HepG2 (cell line): ENCODE data around the gene PHB1. TPM values are rescaled to one million over a fixed set of nuclear protein-coding genes. Genes with fewer than 3 reads are reported as not detected.

ENCODE experiments used
- CCDC6 ChIP-seq: sonication (generic); formaldehyde crosslinking; IDR thresholded peaks from 2 replicates; pipeline ENCODE4 v1.8.1; 2022; ENCODE audit warnings: mild to moderate bottlenecking, missing genetic modification reagents, moderate library complexity
- ELF3 ChIP-seq: IDR thresholded peaks from 2 replicates; pipeline ENCODE4 v1.6.1; 2016; ENCODE audit warnings: missing genetic modification reagents, missing compliant biosample characterization
- JUND ChIP-seq: sonication (generic); formaldehyde crosslinking; IDR thresholded peaks from 2 replicates; pipeline ENCODE4 v1.8.0; 2022; ENCODE audit warnings: mild to moderate bottlenecking, missing genetic modification reagents
- KAT8 ChIP-seq: IDR thresholded peaks from 2 replicates; pipeline ENCODE4 v1.6.1; 2016; ENCODE audit warnings: missing genetic modification reagents, missing compliant biosample characterization
- KLF12 ChIP-seq: sonication (generic); formaldehyde crosslinking; IDR thresholded peaks from 2 replicates; pipeline ENCODE4 v1.4.0; 2020; ENCODE audit warnings: missing genetic modification reagents, borderline replicate concordance
- NCOA2 ChIP-seq: sonication (generic); formaldehyde crosslinking; IDR thresholded peaks from 2 replicates; pipeline ENCODE4 v1.8.0; 2022; ENCODE audit warnings: inconsistent platforms
- PITX1 ChIP-seq: sonication (generic); formaldehyde crosslinking; IDR thresholded peaks from 2 replicates; pipeline ENCODE4 v1.5.1; 2020; ENCODE audit warnings: mild to moderate bottlenecking, missing genetic modification reagents
- REXO4 ChIP-seq: sonication (generic); formaldehyde crosslinking; IDR thresholded peaks from 2 replicates; pipeline ENCODE4 v1.8.0; 2022; ENCODE audit warnings: missing genetic modification reagents, mild to moderate bottlenecking, borderline replicate concordance
- RORA ChIP-seq: sonication (generic); formaldehyde crosslinking; IDR thresholded peaks from 2 replicates; pipeline ENCODE4 v1.5.0; 2020; ENCODE audit warnings: mild to moderate bottlenecking, missing genetic modification reagents, moderate library complexity
- RXRB ChIP-seq: IDR thresholded peaks from 2 replicates; pipeline ENCODE4 v1.6.1; 2016; ENCODE audit warnings: borderline replicate concordance, missing genetic modification reagents, missing compliant biosample characterization
- SOX13 ChIP-seq, 3 experiments: fragments of 450-650 bp in 1 of 3; sonication (generic) in 1 of 3; formaldehyde crosslinking in 1 of 3; IDR thresholded peaks in 2 of 3; conservative IDR thresholded peaks in 1 of 3; 2 replicates each; pipeline versions ENCODE4 v1.5.0 to v1.6.1; 2016 to 2020; ENCODE audit warnings: antibody characterized with exemption in 1 of 3, mild to moderate bottlenecking in 1 of 3, missing compliant biosample characterization in 1 of 3, missing genetic modification reagents in 1 of 3, moderate library complexity in 1 of 3
- SP5 ChIP-seq: IDR thresholded peaks from 2 replicates; pipeline ENCODE4 v1.6.1; 2016; ENCODE audit warnings: low read depth, borderline replicate concordance
- SSRP1 ChIP-seq: IDR thresholded peaks from 2 replicates; pipeline ENCODE4 v1.6.1; 2016; ENCODE audit warnings: control low read depth
- TGIF2 ChIP-seq: IDR thresholded peaks from 2 replicates; pipeline ENCODE4 v1.6.1; 2016; ENCODE audit warnings: control low read depth, missing compliant biosample characterization
- XRCC5 ChIP-seq: fragments of 200-400 bp; formaldehyde crosslinking; optimal IDR thresholded peaks from 2 replicates; pipeline ENCODE3; 2017; ENCODE audit warnings: mild to moderate bottlenecking, low read length
- YEATS4 ChIP-seq: sonication (generic); formaldehyde crosslinking; IDR thresholded peaks from 2 replicates; pipeline ENCODE4 v1.4.0; 2020; ENCODE audit warnings: missing genetic modification reagents, borderline replicate concordance
- ZBTB42 ChIP-seq: sonication (generic); formaldehyde crosslinking; IDR thresholded peaks from 2 replicates; pipeline ENCODE4 v1.5.0; 2020; ENCODE audit warnings: mild to moderate bottlenecking, missing genetic modification reagents
- ZBTB7B ChIP-seq: sonication (generic); formaldehyde crosslinking; IDR thresholded peaks from 2 replicates; pipeline ENCODE4 v1.4.0; 2020; ENCODE audit warnings: missing genetic modification reagents
- ZNF224 ChIP-seq: sonication (generic); formaldehyde crosslinking; IDR thresholded peaks from 2 replicates; pipeline ENCODE4 v1.5.0; 2020; ENCODE audit warnings: mild to moderate bottlenecking, missing genetic modification reagents
- ZNF274 ChIP-seq: sonication (generic); formaldehyde crosslinking; IDR thresholded peaks from 2 replicates; pipeline ENCODE4 v1.5.1; 2020; ENCODE audit warnings: mild to moderate bottlenecking, missing genetic modification reagents
- ZNF3 ChIP-seq: IDR thresholded peaks from 2 replicates; pipeline ENCODE4 v1.7.0; 2017; ENCODE audit warnings: inconsistent platforms
- ZNF749 ChIP-seq: sonication (generic); formaldehyde crosslinking; IDR thresholded peaks from 2 replicates; pipeline ENCODE4 v1.8.0; 2022; ENCODE audit warnings: mild to moderate bottlenecking, missing genetic modification reagents, moderate library complexity, borderline replicate concordance
- ZNF883 ChIP-seq: sonication (generic); formaldehyde crosslinking; IDR thresholded peaks from 2 replicates; pipeline ENCODE4 v1.5.1; 2020; ENCODE audit warnings: mild to moderate bottlenecking, missing genetic modification reagents; ENCODE audit errors: not compliant biosample characterization
- ZSCAN5A ChIP-seq: sonication (generic); formaldehyde crosslinking; IDR thresholded peaks from 2 replicates; pipeline ENCODE4 v1.8.0; 2022; ENCODE audit warnings: mild to moderate bottlenecking, missing genetic modification reagents, borderline replicate concordance
- polyA plus RNA-seq, 8 experiments: library from polyadenylated mRNA; depleted of rRNA in 3 of 8; stranded (reverse) in 7 of 8; unstranded in 1 of 8; fragments of >200 nt; fragmentation: Illumina TruSeq in 4 of 8; extraction: Trizol in 4 of 8; gene quantifications; 2 replicates each; pipeline versions ENCODE4 v1.2.1 to v1.2.3, GENCODE V29; 2011 to 2016; ENCODE audit warnings: low read depth in 4 of 8, missing spikeins in 1 of 8, mixed read lengths in 1 of 8; ENCODE audit not compliant: insufficient read depth in 1 of 8
- total RNA-seq, 5 experiments: library from RNA; depleted of rRNA; stranded (reverse); fragments of >200 nt; fragmentation: Illumina TruSeq; extraction: Trizol; gene quantifications; 2 replicates each; pipeline ENCODE4 v1.2.3, GENCODE V29; 2016; ENCODE audit warnings: low read depth in 1 of 5
- TF ChIP-seq, protein P1 (sequence below): sonication (generic); formaldehyde crosslinking; IDR thresholded peaks from 2 replicates; pipeline ENCODE4 v1.8.0; 2022; ENCODE audit warnings: missing genetic modification reagents, mild to moderate bottlenecking, borderline replicate concordance
- TF ChIP-seq, protein P2 (sequence below): sonication (generic); formaldehyde crosslinking; IDR thresholded peaks from 2 replicates; pipeline ENCODE4 v1.4.0; 2020; ENCODE audit warnings: missing genetic modification reagents, borderline replicate concordance

PHB1 gene
- total and polyA plus RNA-seq, 2 of the 13 experiments (the other 11 are each of a cell fraction or from before 2014, with no cell fraction given), result 515 to 688 TPM

GRCh38 chr17:49454050-49454449 lies 39.4 kb upstream of the PHB1 start (continued):
- TF ChIP-seq SSRP1 (CRISPR knock-in tag) (no peak), ELF3 (0 out of 2 replicates have a peak, but pooled peaks have one; percentile 35), ZSCAN5A (no peak), REXO4 (no peak), ZNF883 (CRISPR knock-in tag) (peak; percentile 24), SOX13 (IDR thresholded peaks at IDR 0.05) (peak; percentile 59; the same call in 1 of the 2 replicates), SOX13 (CRISPR knock-in tag; conservative IDR thresholded peaks at IDR 0.05 in 1 of 2, IDR thresholded peaks at IDR 0.05 in 1 of 2) (peak in 1 of 2 experiments; percentile 94; a peak in 2 of 4 replicates), KLF12 (no peak), ZBTB7B (peak; percentile 64), RORA (CRISPR knock-in tag) (no peak), YEATS4 (CRISPR knock-in tag) (no peak), ZNF3 (CRISPR knock-in tag) (no peak), CCDC6 (CRISPR knock-in tag) (no peak), XRCC5 (peak; percentile 86), PITX1 (no peak), RXRB (peak; percentile 41), KAT8 (CRISPR knock-in tag) (no peak), ZNF224 (no peak), ZNF749 (CRISPR knock-in tag) (no peak), ZBTB42 (CRISPR knock-in tag) (no peak), NCOA2 (CRISPR knock-in tag) (peak; percentile 35; the same call in 1 of the 2 replicates), ZNF274 (CRISPR knock-in tag) (0 out of 2 replicates have a peak, but pooled peaks have one; percentile 49), TGIF2 (no peak), JUND (CRISPR knock-in tag) (peak; percentile 96), SP5 (CRISPR knock-in tag) (peak; percentile 53; the same call in 1 of the 2 replicates)
- TF ChIP-seq, protein P1, sequence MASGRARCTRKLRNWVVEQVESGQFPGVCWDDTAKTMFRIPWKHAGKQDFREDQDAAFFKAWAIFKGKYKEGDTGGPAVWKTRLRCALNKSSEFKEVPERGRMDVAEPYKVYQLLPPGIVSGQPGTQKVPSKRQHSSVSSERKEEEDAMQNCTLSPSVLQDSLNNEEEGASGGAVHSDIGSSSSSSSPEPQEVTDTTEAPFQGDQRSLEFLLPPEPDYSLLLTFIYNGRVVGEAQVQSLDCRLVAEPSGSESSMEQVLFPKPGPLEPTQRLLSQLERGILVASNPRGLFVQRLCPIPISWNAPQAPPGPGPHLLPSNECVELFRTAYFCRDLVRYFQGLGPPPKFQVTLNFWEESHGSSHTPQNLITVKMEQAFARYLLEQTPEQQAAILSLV (CRISPR knock-in tag), result peak; percentile 33; the same call in 1 of the 2 replicates
- TF ChIP-seq, protein P2, sequence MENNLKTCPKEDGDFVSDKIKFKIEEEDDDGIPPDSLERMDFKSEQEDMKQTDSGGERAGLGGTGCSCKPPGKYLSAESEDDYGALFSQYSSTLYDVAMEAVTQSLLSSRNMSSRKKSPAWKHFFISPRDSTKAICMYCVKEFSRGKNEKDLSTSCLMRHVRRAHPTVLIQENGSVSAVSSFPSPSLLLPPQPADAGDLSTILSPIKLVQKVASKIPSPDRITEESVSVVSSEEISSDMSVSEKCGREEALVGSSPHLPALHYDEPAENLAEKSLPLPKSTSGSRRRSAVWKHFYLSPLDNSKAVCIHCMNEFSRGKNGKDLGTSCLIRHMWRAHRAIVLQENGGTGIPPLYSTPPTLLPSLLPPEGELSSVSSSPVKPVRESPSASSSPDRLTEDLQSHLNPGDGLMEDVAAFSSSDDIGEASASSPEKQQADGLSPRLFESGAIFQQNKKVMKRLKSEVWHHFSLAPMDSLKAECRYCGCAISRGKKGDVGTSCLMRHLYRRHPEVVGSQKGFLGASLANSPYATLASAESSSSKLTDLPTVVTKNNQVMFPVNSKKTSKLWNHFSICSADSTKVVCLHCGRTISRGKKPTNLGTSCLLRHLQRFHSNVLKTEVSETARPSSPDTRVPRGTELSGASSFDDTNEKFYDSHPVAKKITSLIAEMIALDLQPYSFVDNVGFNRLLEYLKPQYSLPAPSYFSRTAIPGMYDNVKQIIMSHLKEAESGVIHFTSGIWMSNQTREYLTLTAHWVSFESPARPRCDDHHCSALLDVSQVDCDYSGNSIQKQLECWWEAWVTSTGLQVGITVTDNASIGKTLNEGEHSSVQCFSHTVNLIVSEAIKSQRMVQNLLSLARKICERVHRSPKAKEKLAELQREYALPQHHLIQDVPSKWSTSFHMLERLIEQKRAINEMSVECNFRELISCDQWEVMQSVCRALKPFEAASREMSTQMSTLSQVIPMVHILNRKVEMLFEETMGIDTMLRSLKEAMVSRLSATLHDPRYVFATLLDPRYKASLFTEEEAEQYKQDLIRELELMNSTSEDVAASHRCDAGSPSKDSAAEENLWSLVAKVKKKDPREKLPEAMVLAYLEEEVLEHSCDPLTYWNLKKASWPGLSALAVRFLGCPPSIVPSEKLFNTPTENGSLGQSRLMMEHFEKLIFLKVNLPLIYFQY, result peak; percentile 60; the same call in 1 of the 2 replicates
